GM12878 (cell line): ENCODE results near the gene MED31. TPM values are rescaled to one million over a fixed set of nuclear protein-coding genes. Genes with fewer than 3 reads are reported as not detected.

Source experiments
- ATAC-seq: fragments of 200-7000 bp; cut with Tn5 transposase; 3 replicates; pipeline ENCODE4 v1.9.1; 2020; ENCODE audit warnings: mild to moderate bottlenecking, moderate library complexity
- BruUV-seq: library from RNA; stranded (reverse); fragments of 400-500 nt; replicated peaks from 2 replicates; lab custom pipeline; 2021; lab: Mats Ljungman, UMichigan
- CTCF ChIA-PET: fragments of 300-600 bp; sonication (Branson Sonifier 250); formaldehyde crosslinking; extraction: SDS; loops from one replicate; lab custom pipeline; 2021; ENCODE audit warnings: inconsistent platforms; lab: Yijun Ruan, JAX
- POLR2A ChIA-PET: fragments of 350-600 bp; formaldehyde crosslinking; extraction: SDS; loops from one replicate; lab custom pipeline; 2021; ENCODE audit warnings: inconsistent platforms; lab: Charles Lee
- RAD21 ChIA-PET: fragments of 300-600 bp; sonication (Branson Sonifier 250); formaldehyde crosslinking; loops from one replicate; lab custom pipeline; 2023; ENCODE audit warnings: antibody characterized with exemption; ENCODE audit not compliant: unreplicated experiment; lab: Charles Lee
- SMC1A ChIA-PET: fragments of 300-600 bp; sonication (Branson Sonifier 250); formaldehyde crosslinking; loops from one replicate; lab custom pipeline; 2023; ENCODE audit not compliant: unreplicated experiment, uncharacterized antibody; lab: Charles Lee
- DNase-seq: peaks from one replicate; pipeline ENCODE4 v3.0.0-alpha.2; 2011; ENCODE audit warnings: low read depth, low spot score
- FAIRE-seq: peaks from 3 replicates; lab custom pipeline; 2011; peaks lifted over from hg19 to GRCh38; lab: Jason Lieb, UNC
- H2AFZ ChIP-seq: 2 replicates; pipeline ENCODE4 v1.6.0; 2011; ENCODE audit warnings: low read depth, low read length, control low read depth; ENCODE audit not compliant: control insufficient read depth
- H3K27ac ChIP-seq: 2 replicates; pipeline ENCODE4 v1.5.1; 2011; ENCODE audit warnings: control low read depth; ENCODE audit not compliant: control insufficient read depth, insufficient read depth
- H3K27me3 ChIP-seq, 2 experiments: replicated peaks in 1 of 2; 2 replicates each; pipeline versions ENCODE4 v1.6.0 to v1.6.1; 2011; ENCODE audit warnings: low read length in 1 of 2; ENCODE audit not compliant: control insufficient read depth in 2 of 2, insufficient read depth in 2 of 2
- H3K36me3 ChIP-seq, 2 experiments: 2 replicates each; pipeline ENCODE4 v1.5.1; 2011; ENCODE audit warnings: low read length in 1 of 2; ENCODE audit not compliant: control insufficient read depth in 2 of 2, insufficient read depth in 2 of 2
- H3K4me1 ChIP-seq: 2 replicates; pipeline ENCODE4 v1.6.1; 2011; ENCODE audit warnings: mild to moderate bottlenecking, low read length, moderate library complexity, mixed read lengths; ENCODE audit not compliant: control insufficient read depth, insufficient read depth
- H3K4me2 ChIP-seq: 2 replicates; pipeline ENCODE4 v1.6.0; 2011; ENCODE audit warnings: control low read depth; ENCODE audit not compliant: control insufficient read depth, insufficient read depth
- H3K4me3 ChIP-seq: fragments of 200-600 bp; sonication (generic); 2 replicates; pipeline ENCODE4 v1.5.1; 2016
- H3K79me2 ChIP-seq: 2 replicates; pipeline ENCODE4 v1.6.0; 2011; ENCODE audit warnings: low read length; ENCODE audit not compliant: control insufficient read depth, insufficient read depth
- H3K9ac ChIP-seq: 2 replicates; pipeline ENCODE4 v1.8.0; 2011; ENCODE audit warnings: low read length, control low read depth, mixed read lengths; ENCODE audit not compliant: control insufficient read depth, insufficient read depth
- H3K9me3 ChIP-seq: replicated peaks from 3 replicates; pipeline ENCODE4 v1.5.1; 2011; ENCODE audit warnings: mild to moderate bottlenecking, low read length; ENCODE audit not compliant: control insufficient read depth, insufficient read depth
- H4K20me1 ChIP-seq: 2 replicates; pipeline ENCODE4 v1.6.0; 2011; ENCODE audit not compliant: control insufficient read depth, insufficient read depth
- BMI1 ChIP-seq: fragments of 450-650 bp; IDR thresholded peaks from 2 replicates; pipeline ENCODE4 v1.6.1; 2016; ENCODE audit warnings: mild to moderate bottlenecking, moderate library complexity, borderline replicate concordance
- CBX3 ChIP-seq: fragments of 200-600 bp; sonication (generic); IDR thresholded peaks from 2 replicates; pipeline ENCODE4 v1.6.1; 2016; ENCODE audit warnings: low read depth, borderline replicate concordance
- ESRRA ChIP-seq: IDR thresholded peaks from 2 replicates; pipeline ENCODE4 v1.6.1; 2012; ENCODE audit warnings: mild to moderate bottlenecking, low read length, improper control_type of control experiment
- ETV6 ChIP-seq, 2 experiments: fragments of 450-650 bp in 1 of 2; IDR thresholded peaks in 1 of 2; conservative IDR thresholded peaks in 1 of 2; 2 replicates each; pipeline ENCODE4 v1.6.1; 2014; ENCODE audit warnings: antibody characterized with exemption in 1 of 2, borderline replicate concordance in 1 of 2, low read depth in 1 of 2, mild to moderate bottlenecking in 1 of 2, moderate library complexity in 1 of 2
- EZH2 ChIP-seq: IDR thresholded peaks from 2 replicates; pipeline ENCODE4 v1.6.1; 2012; ENCODE audit warnings: low read depth, mild to moderate bottlenecking, control low read depth, inconsistent platforms, low read length, borderline replicate concordance; ENCODE audit not compliant: control insufficient read depth
- FOS ChIP-seq: IDR thresholded peaks from 3 replicates; pipeline ENCODE4 v1.6.1; 2011; ENCODE audit warnings: borderline replicate concordance; ENCODE audit not compliant: insufficient read length; ENCODE audit errors: extremely low read depth
- IRF4 ChIP-seq: IDR thresholded peaks from 2 replicates; pipeline ENCODE4 v1.6.1; 2011; ENCODE audit warnings: low read depth, low read length
- LARP7 ChIP-seq: fragments of 450-650 bp; IDR thresholded peaks from 2 replicates; pipeline ENCODE4 v1.6.1; 2017; ENCODE audit warnings: mild to moderate bottlenecking
- NFYA ChIP-seq: IDR thresholded peaks from 2 replicates; pipeline ENCODE4 v1.6.1; 2011; ENCODE audit warnings: low read depth, mild to moderate bottlenecking, low read length, improper control_type of control experiment, borderline replicate concordance
- RUNX3 ChIP-seq: IDR thresholded peaks from 2 replicates; pipeline ENCODE4 v1.6.1; 2012; ENCODE audit warnings: low read length, inconsistent platforms
- SMC3 ChIP-seq: IDR thresholded peaks from 2 replicates; pipeline ENCODE4 v1.6.1; 2011; ENCODE audit warnings: low read length, improper control_type of control experiment, borderline replicate concordance
- SP1 ChIP-seq: IDR thresholded peaks from one replicate; pipeline ENCODE4 v1.6.1; 2011; ENCODE audit warnings: low read depth, low read length
- SREBF1 ChIP-seq: IDR thresholded peaks from 2 replicates; pipeline ENCODE4 v1.6.1; 2012; ENCODE audit warnings: mild to moderate bottlenecking, low read length
- SRF ChIP-seq, 2 experiments: IDR thresholded peaks; 2 replicates each; pipeline ENCODE4 v1.6.1; 2011; ENCODE audit warnings: low read depth in 2 of 2, low read length in 2 of 2, mild to moderate bottlenecking in 1 of 2, moderate library complexity in 1 of 2
- STAT1 ChIP-seq: fragments of 450-650 bp; conservative IDR thresholded peaks from 2 replicates; pipeline ENCODE4 v1.6.1; 2014; ENCODE audit warnings: antibody characterized with exemption, mild to moderate bottlenecking
- TCF12 ChIP-seq: IDR thresholded peaks from 2 replicates; pipeline ENCODE4 v1.6.1; 2011; ENCODE audit warnings: low read depth, mild to moderate bottlenecking, low read length
- ZNF622 ChIP-seq: fragments of 450-650 bp; IDR thresholded peaks from 2 replicates; pipeline ENCODE4 v1.6.1; 2017; ENCODE audit warnings: mild to moderate bottlenecking, inconsistent platforms
- WGBS: methylation state at CpG from one replicate; pipeline ENCODE4 v1.1.6; 2016; ENCODE audit warnings: low lambda C conversion rate; ENCODE audit not compliant: insufficient replicate concordance, insufficient coverage; ENCODE audit errors: missing lambda C conversion rate; 5-methylcytosine and 5-hydroxymethylcytosine counted together
- in situ Hi-C: fragments of 300-500 bp; cut with MboI; formaldehyde crosslinking; loops from 9 replicates; pipeline ENCODE4 v1.14.3; 2018; ENCODE audit warnings: mixed read lengths
- intact Hi-C: fragments of 100-400 bp; cut with micrococcal nuclease; formaldehyde crosslinking; loops from one replicate; pipeline ENCODE4 v1.14.2; 2022; ENCODE audit not compliant: unreplicated experiment
- polyA plus RNA-seq, 11 experiments: library from polyadenylated mRNA; depleted of rRNA in 4 of 11; unstranded in 6 of 11; stranded (reverse) in 5 of 11; fragments of >200 nt; fragmentation: Nextera tagmentation in 4 of 11; fragmentation: Illumina TruSeq in 1 of 11; extraction: Ambion mirVana in 4 of 11; extraction: Trizol in 1 of 11; gene quantifications; 1 replicate in 1 of 11; 2 replicates in 10 of 11; pipeline versions ENCODE4 v1.2.1 to v1.2.3, GENCODE V29; 2011 to 2016; ENCODE audit warnings: inconsistent platforms in 2 of 11, missing spikeins in 2 of 11, low read depth in 1 of 11
- total RNA-seq, 4 experiments: library from RNA; depleted of rRNA in 3 of 4; stranded (reverse); fragments of >200 nt in 3 of 4; fragmentation: Illumina TruSeq in 1 of 4; extraction: Trizol in 1 of 4; gene quantifications; 2 replicates each; pipeline versions ENCODE4 v1.2.1 to v1.2.3, GENCODE V29; 2013 to 2021
- TF ChIP-seq, protein P1 (sequence below): fragments of 450-650 bp; formaldehyde crosslinking; IDR thresholded peaks from 2 replicates; pipeline ENCODE4 v1.4.0; 2020; ENCODE audit warnings: mild to moderate bottlenecking, moderate library complexity
- TF ChIP-seq, protein P2 (sequence below): fragments of 450-650 bp; formaldehyde crosslinking; IDR thresholded peaks from 2 replicates; pipeline ENCODE4 v1.5.0; 2022; ENCODE audit warnings: mild to moderate bottlenecking, missing genetic modification characterization

MED31 gene
- total and polyA plus RNA-seq, 10 of the 15 experiments (the other 5 are each of a cell fraction or from before 2014, with no cell fraction given), result 14.4 to 71.1 (median 34.6) TPM

DNA sequence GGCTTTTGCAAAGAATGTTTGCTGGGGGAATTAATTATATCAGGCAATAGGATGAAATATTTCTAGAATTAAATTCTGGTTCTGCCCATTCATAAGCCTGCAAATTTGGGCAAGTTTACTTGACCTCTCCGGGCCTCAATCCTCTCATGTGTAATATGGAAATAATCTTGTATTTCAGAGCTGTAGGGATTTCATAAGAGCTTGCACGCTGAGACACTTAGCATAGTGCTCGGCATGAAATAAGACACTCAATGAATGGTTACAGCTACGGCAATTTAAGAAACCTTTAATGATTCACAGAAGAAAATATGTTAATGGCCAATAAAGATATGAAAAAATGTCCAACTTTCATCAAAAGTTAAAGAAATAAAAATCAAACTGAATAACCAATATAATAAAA, 54.5 kb downstream of the MED31 start (continued):
- TF ChIP-seq TCF12 (no peak), NFYA (no peak), RUNX3 (no peak), SP1 (no peak), SREBF1 (no peak), SRF (IDR thresholded peaks at IDR 0.05; ENCODE audit: low read depth in 2 of 2, low read length in 2 of 2) (no peak), SMC3 (no peak), FOS (no peak), ETV6 (conservative IDR thresholded peaks at IDR 0.05 in 1 of 2, IDR thresholded peaks at IDR 0.05 in 1 of 2; ENCODE audit: borderline replicate concordance in 1 of 2, low read depth in 1 of 2) (no peak)

DNA sequence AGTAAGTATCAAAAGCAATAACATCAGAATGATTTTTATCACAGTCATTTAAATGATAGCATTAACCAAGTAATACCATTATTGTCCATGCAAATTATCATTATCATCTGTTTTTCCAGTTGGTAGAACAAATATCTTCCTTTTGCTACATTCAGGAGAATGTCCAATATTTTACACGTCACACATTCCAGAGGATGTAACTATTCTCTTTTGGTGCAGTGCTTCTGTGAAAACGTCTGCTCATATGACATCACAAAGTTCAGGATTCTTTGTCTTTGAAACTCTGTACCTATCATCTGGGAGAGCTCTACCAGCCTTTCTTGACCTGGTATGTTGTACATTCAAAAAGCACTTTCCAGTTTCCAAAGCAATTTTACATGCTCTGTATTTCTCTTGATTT, 54.9 kb downstream of the MED31 start:
- no peak for ATAC-seq
- no peaks in the 10 kb centered on the region for H3K4me1 ChIP-seq
- H3K9me3 ChIP-seq, result no peaks in the 10 kb centered on the region
- H3K4me2 ChIP-seq, result no peak overlapping the region
- RAD21 ChIA-PET, result no interaction called here
- in situ Hi-C loops (no loop called here), intact Hi-C loops (no loop called here)
- H3K27ac ChIP-seq, result no peak overlapping the region
- SMC1A ChIA-PET, result no interaction called here
- H3K36me3 ChIP-seq, result peaks cover 0 to 19% of the 10 kb centered on the region in 2 experiments
- no peak overlapping the region for H3K9ac ChIP-seq
- POLR2A ChIA-PET, result no interaction called here
- BruUV-seq, result no TSS peak
- FAIRE-seq, result no peak
- H4K20me1 ChIP-seq, result no peaks in the 10 kb centered on the region
- no peaks in the 10 kb centered on the region for H3K79me2 ChIP-seq
- CTCF ChIA-PET, result no interaction called here
- H2AFZ ChIP-seq, result no peak overlapping the region
- no peaks in the 10 kb centered on the region for H3K27me3 ChIP-seq
- 67% methylated on average over 2 of the region's 2 CpGs for WGBS
- no peak overlapping the region for H3K4me3 ChIP-seq
- no peak for DNase-seq
- TF ChIP-seq CBX3 (no peak), BMI1 (no peak), STAT1 (no peak), IRF4 (no peak), ZNF622 (no peak), ESRRA (no peak), LARP7 (no peak), EZH2 (no peak)
- TF ChIP-seq, protein P1, sequence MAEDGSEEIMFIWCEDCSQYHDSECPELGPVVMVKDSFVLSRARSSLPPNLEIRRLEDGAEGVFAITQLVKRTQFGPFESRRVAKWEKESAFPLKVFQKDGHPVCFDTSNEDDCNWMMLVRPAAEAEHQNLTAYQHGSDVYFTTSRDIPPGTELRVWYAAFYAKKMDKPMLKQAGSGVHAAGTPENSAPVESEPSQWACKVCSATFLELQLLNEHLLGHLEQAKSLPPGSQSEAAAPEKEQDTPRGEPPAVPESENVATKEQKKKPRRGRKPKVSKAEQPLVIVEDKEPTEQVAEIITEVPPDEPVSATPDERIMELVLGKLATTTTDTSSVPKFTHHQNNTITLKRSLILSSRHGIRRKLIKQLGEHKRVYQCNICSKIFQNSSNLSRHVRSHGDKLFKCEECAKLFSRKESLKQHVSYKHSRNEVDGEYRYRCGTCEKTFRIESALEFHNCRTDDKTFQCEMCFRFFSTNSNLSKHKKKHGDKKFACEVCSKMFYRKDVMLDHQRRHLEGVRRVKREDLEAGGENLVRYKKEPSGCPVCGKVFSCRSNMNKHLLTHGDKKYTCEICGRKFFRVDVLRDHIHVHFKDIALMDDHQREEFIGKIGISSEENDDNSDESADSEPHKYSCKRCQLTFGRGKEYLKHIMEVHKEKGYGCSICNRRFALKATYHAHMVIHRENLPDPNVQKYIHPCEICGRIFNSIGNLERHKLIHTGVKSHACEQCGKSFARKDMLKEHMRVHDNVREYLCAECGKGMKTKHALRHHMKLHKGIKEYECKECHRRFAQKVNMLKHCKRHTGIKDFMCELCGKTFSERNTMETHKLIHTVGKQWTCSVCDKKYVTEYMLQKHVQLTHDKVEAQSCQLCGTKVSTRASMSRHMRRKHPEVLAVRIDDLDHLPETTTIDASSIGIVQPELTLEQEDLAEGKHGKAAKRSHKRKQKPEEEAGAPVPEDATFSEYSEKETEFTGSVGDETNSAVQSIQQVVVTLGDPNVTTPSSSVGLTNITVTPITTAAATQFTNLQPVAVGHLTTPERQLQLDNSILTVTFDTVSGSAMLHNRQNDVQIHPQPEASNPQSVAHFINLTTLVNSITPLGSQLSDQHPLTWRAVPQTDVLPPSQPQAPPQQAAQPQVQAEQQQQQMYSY (CRISPR knock-in tag), result no peak
- TF ChIP-seq, protein P2, sequence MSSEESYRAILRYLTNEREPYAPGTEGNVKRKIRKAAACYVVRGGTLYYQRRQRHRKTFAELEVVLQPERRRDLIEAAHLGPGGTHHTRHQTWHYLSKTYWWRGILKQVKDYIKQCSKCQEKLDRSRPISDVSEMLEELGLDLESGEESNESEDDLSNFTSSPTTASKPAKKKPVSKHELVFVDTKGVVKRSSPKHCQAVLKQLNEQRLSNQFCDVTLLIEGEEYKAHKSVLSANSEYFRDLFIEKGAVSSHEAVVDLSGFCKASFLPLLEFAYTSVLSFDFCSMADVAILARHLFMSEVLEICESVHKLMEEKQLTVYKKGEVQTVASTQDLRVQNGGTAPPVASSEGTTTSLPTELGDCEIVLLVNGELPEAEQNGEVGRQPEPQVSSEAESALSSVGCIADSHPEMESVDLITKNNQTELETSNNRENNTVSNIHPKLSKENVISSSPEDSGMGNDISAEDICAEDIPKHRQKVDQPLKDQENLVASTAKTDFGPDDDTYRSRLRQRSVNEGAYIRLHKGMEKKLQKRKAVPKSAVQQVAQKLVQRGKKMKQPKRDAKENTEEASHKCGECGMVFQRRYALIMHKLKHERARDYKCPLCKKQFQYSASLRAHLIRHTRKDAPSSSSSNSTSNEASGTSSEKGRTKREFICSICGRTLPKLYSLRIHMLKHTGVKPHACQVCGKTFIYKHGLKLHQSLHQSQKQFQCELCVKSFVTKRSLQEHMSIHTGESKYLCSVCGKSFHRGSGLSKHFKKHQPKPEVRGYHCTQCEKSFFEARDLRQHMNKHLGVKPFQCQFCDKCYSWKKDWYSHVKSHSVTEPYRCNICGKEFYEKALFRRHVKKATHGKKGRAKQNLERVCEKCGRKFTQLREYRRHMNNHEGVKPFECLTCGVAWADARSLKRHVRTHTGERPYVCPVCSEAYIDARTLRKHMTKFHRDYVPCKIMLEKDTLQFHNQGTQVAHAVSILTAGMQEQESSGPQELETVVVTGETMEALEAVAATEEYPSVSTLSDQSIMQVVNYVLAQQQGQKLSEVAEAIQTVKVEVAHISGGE (CRISPR knock-in tag), result no peak
